ENCODE measurements around the gene ABHD12.

DNA sequence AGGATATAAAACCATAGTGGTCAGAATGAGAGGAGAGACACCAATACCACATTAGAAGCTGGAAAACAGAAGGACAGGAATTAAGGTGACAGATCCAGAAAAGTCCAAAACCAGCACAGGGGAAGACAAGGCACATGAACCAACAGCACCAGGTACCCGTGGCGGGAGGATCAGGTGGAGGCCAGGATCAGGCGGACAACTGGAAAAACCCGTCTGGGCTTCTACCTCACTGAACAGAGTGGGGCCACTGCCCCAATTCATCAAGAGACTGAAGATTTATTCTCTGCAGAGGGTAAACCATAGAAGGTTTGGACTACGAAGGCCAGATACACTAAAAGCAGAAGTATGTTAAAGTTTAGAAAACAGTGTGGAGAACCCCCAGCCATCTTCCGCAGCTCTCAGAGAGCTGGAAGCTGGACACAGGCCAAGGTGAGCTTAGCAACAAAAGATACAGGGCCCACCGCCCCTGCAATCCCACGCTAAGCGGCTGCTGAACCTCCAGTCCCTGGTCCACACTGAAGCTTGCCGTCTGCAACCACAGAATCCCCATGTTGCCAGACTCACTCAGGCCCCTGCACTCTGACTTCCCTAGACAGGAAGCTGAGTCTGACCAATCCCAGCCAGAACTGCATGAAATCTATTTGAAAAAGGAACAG, 29.9 kb downstream of the ABHD12 start:
- TF ChIP-seq, protein P1, sequence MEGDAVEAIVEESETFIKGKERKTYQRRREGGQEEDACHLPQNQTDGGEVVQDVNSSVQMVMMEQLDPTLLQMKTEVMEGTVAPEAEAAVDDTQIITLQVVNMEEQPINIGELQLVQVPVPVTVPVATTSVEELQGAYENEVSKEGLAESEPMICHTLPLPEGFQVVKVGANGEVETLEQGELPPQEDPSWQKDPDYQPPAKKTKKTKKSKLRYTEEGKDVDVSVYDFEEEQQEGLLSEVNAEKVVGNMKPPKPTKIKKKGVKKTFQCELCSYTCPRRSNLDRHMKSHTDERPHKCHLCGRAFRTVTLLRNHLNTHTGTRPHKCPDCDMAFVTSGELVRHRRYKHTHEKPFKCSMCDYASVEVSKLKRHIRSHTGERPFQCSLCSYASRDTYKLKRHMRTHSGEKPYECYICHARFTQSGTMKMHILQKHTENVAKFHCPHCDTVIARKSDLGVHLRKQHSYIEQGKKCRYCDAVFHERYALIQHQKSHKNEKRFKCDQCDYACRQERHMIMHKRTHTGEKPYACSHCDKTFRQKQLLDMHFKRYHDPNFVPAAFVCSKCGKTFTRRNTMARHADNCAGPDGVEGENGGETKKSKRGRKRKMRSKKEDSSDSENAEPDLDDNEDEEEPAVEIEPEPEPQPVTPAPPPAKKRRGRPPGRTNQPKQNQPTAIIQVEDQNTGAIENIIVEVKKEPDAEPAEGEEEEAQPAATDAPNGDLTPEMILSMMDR (IDR thresholded peaks at IDR 0.05; ENCODE audit: borderline replicate concordance, extremely low read depth, low read length, poor library complexity, severe bottlenecking), result no peak
- TF ChIP-seq EZH2 (IDR thresholded peaks at IDR 0.05; ENCODE audit: borderline replicate concordance, low read depth, low read length, severe bottlenecking), result no peak

Measured in DND-41 (cell line).